Measurements from ENCODE around the gene ANGPTL3. TPM values are rescaled to one million over a fixed set of nuclear protein-coding genes. Genes with fewer than 3 reads are reported as not detected.
A peak's percentile ranks its signal among the peaks of the same experiment; 100 is the strongest.

The ANGPTL3 gene
- total RNA-seq, 1 experiment from 2014 or later: not detected

- in situ Hi-C loops (cut with HindIII; ENCODE audit: low pct_unique_long_range_greater_than_20kb, low sequenced_read_pairs): no loop called here
- DNase-seq (ENCODE audit: low read depth, low spot score): no peak
These were observed 15.4 kb downstream of the ANGPTL3 start for GRCh38 chr1:62612770-62613169.

GRCh38 chr1:62613325-62613727 lies 16.0 kb downstream of the ANGPTL3 start:
- in situ Hi-C loops (cut with HindIII; ENCODE audit: low pct_unique_long_range_greater_than_20kb, low sequenced_read_pairs): no loop called here

GRCh38 chr1:62613890-62614289 lies 16.6 kb downstream of the ANGPTL3 start:
- DNase-seq (ENCODE audit: low read depth, low spot score): no peak
- in situ Hi-C loops (cut with HindIII; ENCODE audit: low pct_unique_long_range_greater_than_20kb, low sequenced_read_pairs): no loop called here

More at GRCh38 chr1:62613325-62613727, 16.0 kb downstream of the ANGPTL3 start:
- DNase-seq (ENCODE audit: low read depth, low spot score): no peak

GRCh38 chr1:62621907-62622306 lies 24.6 kb downstream of the ANGPTL3 start:
- DNase-seq (ENCODE audit: low read depth, low spot score): peak; percentile 72
- in situ Hi-C loops (cut with HindIII; ENCODE audit: low pct_unique_long_range_greater_than_20kb, low sequenced_read_pairs): no loop called here

GRCh38 chr1:62625415-62625814 lies 28.1 kb downstream of the ANGPTL3 start:
- in situ Hi-C loops (cut with HindIII; ENCODE audit: low pct_unique_long_range_greater_than_20kb, low sequenced_read_pairs): no loop called here
- DNase-seq (ENCODE audit: low read depth, low spot score): no peak

- no peak for DNase-seq (ENCODE audit: low read depth, low spot score)
- in situ Hi-C loops (cut with HindIII; ENCODE audit: low pct_unique_long_range_greater_than_20kb, low sequenced_read_pairs): no loop called here
These were observed 31.2 kb downstream of the ANGPTL3 start for GRCh38 chr1:62628506-62628905.

- in situ Hi-C loops (cut with HindIII; ENCODE audit: low pct_unique_long_range_greater_than_20kb, low sequenced_read_pairs): loop anchor here (10.0 kb wide), 1 partner anchor 97 kb away; no protein-coding TSS in a partner anchor
- no peak for DNase-seq (ENCODE audit: low read depth, low spot score)
These were observed 40.2 kb downstream of the ANGPTL3 start for GRCh38 chr1:62637392-62638105.

GRCh38 chr1:62643283-62643682 lies 46.0 kb downstream of the ANGPTL3 start:
- in situ Hi-C loops (cut with HindIII; ENCODE audit: low pct_unique_long_range_greater_than_20kb, low sequenced_read_pairs): no loop called here
- no peak for DNase-seq (ENCODE audit: low read depth, low spot score)

GRCh38 chr1:62652387-62652786 lies 55.1 kb downstream of the ANGPTL3 start:
- in situ Hi-C loops (cut with HindIII; ENCODE audit: low pct_unique_long_range_greater_than_20kb, low sequenced_read_pairs): no loop called here
- DNase-seq (ENCODE audit: low read depth, low spot score): no peak

- in situ Hi-C loops (cut with HindIII; ENCODE audit: low pct_unique_long_range_greater_than_20kb, low sequenced_read_pairs): no loop called here
These were observed 57.4 kb downstream of the ANGPTL3 start for GRCh38 chr1:62654744-62655143.

More at GRCh38 chr1:62654744-62655143, 57.4 kb downstream of the ANGPTL3 start:
- no peak for DNase-seq (ENCODE audit: low read depth, low spot score)

Other genes with a start within 250 kb of the ANGPTL3 start
- gene USP1, start 160.5 kb upstream of the ANGPTL3 start, total RNA-seq (2014; rRNA removed; shearing (Covaris generic)): 30.4 and 31.2 TPM in 2 replicates
- 87.2 and 109 TPM in 2 replicates for gene DOCK7, start 90.9 kb downstream of the ANGPTL3 start, total RNA-seq (2014; rRNA removed; shearing (Covaris generic))
- 9.2 and 9.6 TPM in 2 replicates for gene ATG4C, start 186.6 kb downstream of the ANGPTL3 start, total RNA-seq (2014; rRNA removed; shearing (Covaris generic))

Data from SK-MEL-5 (cell line).